ENCODE measurements around the gene UPP2. TPM values are rescaled to one million over a fixed set of nuclear protein-coding genes. Genes with fewer than 3 reads are reported as not detected.

UPP2 gene
- total RNA-seq, 1 donor from 2014 or later, result not detected

GRCh38 chr2:158174956-158175355 lies 73.3 kb downstream of the UPP2 start:
- Mint-ChIP-seq H3K36me3 (ENCODE audit: unreplicated experiment) (no peaks in the 10 kb centered on the region), H3K4me3 (ENCODE audit: unreplicated experiment) (no peak overlapping the region), H3K27me3 (ENCODE audit: unreplicated experiment) (no peaks in the 10 kb centered on the region), H3K4me1 (ENCODE audit: low read depth, unreplicated experiment) (peaks cover 4% of the 10 kb centered on the region), H3K27ac (ENCODE audit: unreplicated experiment) (no peak overlapping the region), H3K9me3 (ENCODE audit: unreplicated experiment) (no peaks in the 10 kb centered on the region)
- DNase-seq, result no peak
- TF ChIP-seq CTCF (IDR thresholded peaks at IDR 0.05; ENCODE audit: partially characterized antibody, unreplicated experiment), result no peak

- Mint-ChIP-seq H3K4me1 (ENCODE audit: low read depth, unreplicated experiment) (no peaks in the 10 kb centered on the region), H3K9me3 (ENCODE audit: unreplicated experiment) (peaks cover 4% of the 10 kb centered on the region), H3K27me3 (ENCODE audit: unreplicated experiment) (no peaks in the 10 kb centered on the region), H3K4me3 (ENCODE audit: unreplicated experiment) (no peak overlapping the region), H3K36me3 (ENCODE audit: unreplicated experiment) (no peaks in the 10 kb centered on the region), H3K27ac (ENCODE audit: unreplicated experiment) (no peak overlapping the region)
- TF ChIP-seq CTCF (IDR thresholded peaks at IDR 0.05; ENCODE audit: partially characterized antibody, unreplicated experiment), result no peak
- no peak for DNase-seq
Observed at GRCh38 chr2:158178646-158179045, 77.0 kb downstream of the UPP2 start.

- Mint-ChIP-seq H3K27ac (ENCODE audit: unreplicated experiment) (no peak overlapping the region), H3K36me3 (ENCODE audit: unreplicated experiment) (no peaks in the 10 kb centered on the region), H3K4me3 (ENCODE audit: unreplicated experiment) (no peak overlapping the region), H3K4me1 (ENCODE audit: low read depth, unreplicated experiment) (no peaks in the 10 kb centered on the region), H3K27me3 (ENCODE audit: unreplicated experiment) (no peaks in the 10 kb centered on the region), H3K9me3 (ENCODE audit: unreplicated experiment) (peaks cover 4% of the 10 kb centered on the region)
- no peak for DNase-seq
- TF ChIP-seq CTCF (IDR thresholded peaks at IDR 0.05; ENCODE audit: partially characterized antibody, unreplicated experiment), result no peak
Observed at GRCh38 chr2:158179660-158180059, 78.0 kb downstream of the UPP2 start.

- Mint-ChIP-seq H3K27me3 (ENCODE audit: unreplicated experiment) (no peaks in the 10 kb centered on the region), H3K4me3 (ENCODE audit: unreplicated experiment) (no peak overlapping the region), H3K36me3 (ENCODE audit: unreplicated experiment) (no peaks in the 10 kb centered on the region), H3K9me3 (ENCODE audit: unreplicated experiment) (peaks cover 4% of the 10 kb centered on the region), H3K4me1 (ENCODE audit: low read depth, unreplicated experiment) (no peaks in the 10 kb centered on the region), H3K27ac (ENCODE audit: unreplicated experiment) (no peak overlapping the region)
- no peak for DNase-seq
- no peak for TF ChIP-seq CTCF (IDR thresholded peaks at IDR 0.05; ENCODE audit: partially characterized antibody, unreplicated experiment)
Observed at GRCh38 chr2:158181171-158181570, 79.5 kb downstream of the UPP2 start.

- Mint-ChIP-seq H3K36me3 (ENCODE audit: unreplicated experiment) (no peaks in the 10 kb centered on the region), H3K4me3 (ENCODE audit: unreplicated experiment) (no peak overlapping the region), H3K9me3 (ENCODE audit: unreplicated experiment) (peaks cover 4% of the 10 kb centered on the region), H3K27ac (ENCODE audit: unreplicated experiment) (no peak overlapping the region), H3K4me1 (ENCODE audit: low read depth, unreplicated experiment) (no peaks in the 10 kb centered on the region), H3K27me3 (ENCODE audit: unreplicated experiment) (no peaks in the 10 kb centered on the region)
- TF ChIP-seq CTCF (IDR thresholded peaks at IDR 0.05; ENCODE audit: partially characterized antibody, unreplicated experiment), result no peak
- no peak for DNase-seq
Observed at GRCh38 chr2:158182676-158183295, 81.1 kb downstream of the UPP2 start.
